NCI-H526 (cell line): ENCODE measurements around the gene PITPNM3.
"Not testable (repeated sequence)": the region's sequence is repeated elsewhere in the genome, so short reads cannot be mapped to it uniquely, and the experiment has no call there.

Experiments
- DNase-seq, 2 experiments: peaks; one replicate each; lab custom pipeline; 2025; lab: John Stamatoyannopoulos, UW

PITPNM3 gene

GRCh38 chr17:6501359-6501758 lies 55.0 kb downstream of the PITPNM3 start:
- peak in 1 of 2 experiments; percentile 35 for DNase-seq

- no peak for DNase-seq
Measured at GRCh38 chr17:6498901-6499540, 57.3 kb downstream of the PITPNM3 start.

GRCh38 chr17:6498356-6498755 lies 58.0 kb downstream of the PITPNM3 start:
- no peak for DNase-seq

- no peak for DNase-seq
Measured at GRCh38 chr17:6497496-6498221, 58.7 kb downstream of the PITPNM3 start.

DNA sequence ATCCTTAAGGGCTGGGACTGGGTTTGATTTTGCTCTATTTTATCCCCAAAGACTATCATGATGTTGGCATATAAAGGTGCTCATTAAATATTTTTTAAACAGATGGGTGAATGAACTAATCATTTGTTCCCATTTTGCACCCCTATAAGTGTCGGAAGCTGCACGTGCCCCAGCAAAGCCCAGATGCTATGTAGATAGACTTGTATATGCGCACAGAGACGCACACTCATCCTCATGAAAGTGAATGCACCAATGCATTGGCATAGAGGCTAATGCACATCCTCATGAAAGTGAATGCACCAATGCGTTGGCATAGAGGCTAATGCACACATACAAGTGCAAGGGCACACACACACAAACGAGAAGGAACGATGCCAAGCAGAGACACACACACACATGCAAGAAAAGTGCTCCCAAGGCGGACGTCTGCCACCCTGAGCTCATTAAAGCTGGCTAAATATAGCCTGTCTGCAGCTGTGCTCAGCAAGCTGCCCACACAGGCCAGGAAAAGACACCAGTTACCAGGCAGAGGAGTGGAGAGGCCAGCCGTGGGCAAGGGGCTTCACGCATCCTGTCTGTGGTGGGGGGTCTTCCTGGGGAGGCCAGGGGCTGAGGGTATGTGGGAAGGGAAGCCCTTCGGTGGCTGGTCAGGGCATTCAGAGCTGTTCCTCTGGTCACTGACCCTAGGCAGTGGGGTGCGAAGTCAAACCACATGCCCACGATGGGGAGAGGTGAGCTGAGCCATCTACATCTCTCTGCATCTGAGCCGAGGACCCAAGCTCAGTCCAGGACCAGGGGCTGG lies 59.5 kb downstream of the PITPNM3 start:
- DNase-seq, result peak in 1 of 2 experiments; percentile 38

DNA sequence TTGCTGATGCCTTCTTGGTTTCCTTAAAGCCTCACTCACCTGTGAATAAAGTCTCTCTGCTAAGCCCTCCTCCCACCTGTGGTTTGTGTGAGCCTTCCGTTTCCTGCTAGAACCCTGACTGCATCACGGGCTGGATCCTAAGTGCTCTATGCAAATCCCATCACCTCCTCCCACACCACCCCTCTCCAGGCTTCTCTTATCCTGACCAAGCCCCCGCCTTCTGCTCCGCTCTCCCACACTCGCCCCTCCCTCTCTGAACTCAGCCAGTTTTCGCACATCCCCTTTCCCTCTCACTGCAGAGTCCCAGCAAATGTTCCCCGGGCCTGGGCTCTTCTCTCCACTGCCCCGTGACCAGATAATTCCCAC lies 60.3 kb downstream of the PITPNM3 start:
- DNase-seq, result peak; percentile 89 to 91

GRCh38 chr17:6495450-6496115 lies 60.8 kb downstream of the PITPNM3 start:
- DNase-seq, result peak in 1 of 2 experiments; percentile 62

DNA sequence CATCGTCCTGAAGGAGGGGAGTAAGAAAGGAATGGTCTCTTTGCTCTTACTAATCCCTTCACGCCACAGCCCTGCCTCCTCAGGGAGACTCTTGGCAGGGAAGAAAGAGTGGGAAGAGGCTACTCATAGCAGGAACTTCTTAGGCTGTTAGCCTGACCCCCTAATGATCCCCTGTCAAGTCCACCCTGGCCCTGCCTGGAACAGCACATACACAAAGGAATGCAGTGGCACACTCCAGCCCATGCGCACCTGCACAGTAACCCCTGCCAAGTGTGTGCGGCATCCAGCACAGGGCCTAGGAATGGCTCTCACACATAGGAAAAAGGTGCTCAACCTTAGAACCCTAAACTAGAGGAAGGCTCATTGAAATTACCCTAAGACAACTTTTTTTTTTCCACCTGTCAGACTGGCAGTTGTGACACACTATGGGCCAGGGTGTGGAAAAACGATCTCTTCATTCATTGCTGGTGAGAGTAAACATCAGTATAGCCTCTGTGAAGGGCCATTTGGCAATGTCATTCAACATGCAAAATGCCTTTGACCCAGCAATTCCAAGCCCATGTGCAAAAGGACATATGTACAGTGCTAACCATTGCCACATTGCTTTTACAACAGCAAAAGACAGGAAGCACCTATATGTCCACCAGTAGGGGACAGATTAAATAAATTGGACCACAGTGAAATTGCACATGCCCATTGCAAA lies 62.0 kb downstream of the PITPNM3 start:
- peak; percentile 27 to 59 for DNase-seq

DNA sequence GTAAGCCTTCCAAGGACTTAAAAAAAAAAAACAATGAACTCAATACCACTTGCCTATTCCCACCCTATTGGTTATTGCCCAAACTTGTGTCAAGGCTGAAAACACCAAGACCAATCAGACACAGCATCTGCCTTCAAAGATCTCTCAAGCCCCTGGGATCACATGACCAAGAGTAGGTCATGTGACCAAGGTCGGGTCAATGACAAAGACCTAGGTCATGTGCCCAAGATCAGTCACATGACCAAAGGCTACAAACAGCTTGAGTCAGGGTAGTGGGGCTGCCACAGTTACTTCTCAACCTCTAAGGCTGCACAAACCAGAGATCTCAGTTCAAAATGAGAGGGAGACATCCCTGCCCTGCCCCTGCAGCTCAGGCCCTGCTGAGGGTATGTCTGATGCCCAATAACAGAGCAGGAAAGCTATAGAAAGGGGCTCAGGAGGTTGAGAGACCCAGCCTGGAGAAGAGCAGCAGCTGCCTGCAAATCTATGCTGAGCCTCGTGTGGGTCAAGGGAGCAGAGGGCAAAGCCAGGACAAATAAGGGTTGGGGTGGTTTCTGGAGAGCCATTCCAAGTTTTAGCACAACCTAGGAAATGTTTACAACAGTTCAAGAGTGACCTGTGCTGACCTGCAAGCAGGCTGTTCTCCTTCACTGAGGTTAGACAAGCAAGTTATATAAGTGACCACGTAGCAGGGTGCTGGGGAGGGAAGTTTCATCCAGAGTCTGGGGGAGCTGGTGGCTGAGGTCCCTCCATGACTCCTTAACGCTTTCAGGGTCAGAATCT lies 63.3 kb downstream of the PITPNM3 start:
- no peak for DNase-seq

DNA sequence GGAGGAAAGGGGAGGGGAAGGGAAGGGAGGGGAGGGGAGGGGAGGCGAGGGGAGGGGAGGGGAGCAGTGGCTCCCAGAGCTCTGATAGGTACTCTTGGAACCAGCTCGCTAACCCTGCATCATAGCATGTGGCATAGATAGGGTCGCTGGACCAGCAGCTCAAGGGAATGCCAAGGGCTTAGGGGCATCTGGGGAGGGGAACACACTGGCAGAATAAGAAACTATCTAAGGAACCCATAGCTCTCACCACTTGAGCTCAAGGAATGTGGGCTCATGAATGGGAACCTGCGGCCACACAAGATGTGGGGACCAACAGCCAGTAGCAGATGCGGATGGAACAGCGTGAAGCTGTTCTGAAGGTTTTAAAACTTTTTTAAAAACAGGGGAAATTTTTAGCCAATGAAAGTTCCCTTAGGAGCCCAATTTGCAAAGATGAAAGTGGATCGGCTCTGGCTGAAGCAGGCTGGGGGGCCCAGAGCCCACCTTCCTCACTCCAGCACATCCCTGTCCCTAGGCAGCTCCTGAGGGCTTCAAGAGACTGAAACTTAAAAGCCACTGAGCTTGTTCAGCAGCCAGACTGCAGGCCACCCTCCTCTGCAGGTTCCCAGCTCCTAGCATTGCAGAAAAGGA lies 65.2 kb downstream of the PITPNM3 start:
- DNase-seq, result no peak

- no peak for DNase-seq
Measured at GRCh38 chr17:6489016-6489550, 67.3 kb downstream of the PITPNM3 start.

DNA sequence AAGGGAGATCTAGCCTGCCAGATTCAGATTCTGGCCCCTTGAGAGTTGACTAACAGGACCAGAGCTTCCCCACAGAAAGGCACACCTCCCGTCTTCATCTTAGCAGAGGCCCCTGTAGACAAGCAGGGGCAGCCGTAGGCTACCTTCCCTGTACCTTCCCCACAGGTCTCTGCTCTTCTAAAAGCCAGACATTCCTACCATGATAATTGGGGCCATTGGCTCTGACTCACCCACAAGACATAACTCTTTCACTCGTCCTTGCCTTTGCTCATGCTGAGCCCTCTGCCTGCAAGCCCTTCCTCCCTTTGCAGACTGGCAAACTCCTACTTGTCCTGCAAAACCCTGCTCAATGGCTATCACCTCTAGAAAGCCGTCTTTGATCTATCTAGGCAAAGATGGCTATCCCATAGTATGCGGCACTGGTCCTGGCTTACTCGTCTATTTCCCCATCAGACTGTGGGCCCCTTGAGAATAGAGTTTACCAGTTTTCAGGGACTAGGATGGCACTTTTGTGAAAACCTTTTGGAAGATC lies 68.3 kb downstream of the PITPNM3 start:
- DNase-seq, result no peak

DNA sequence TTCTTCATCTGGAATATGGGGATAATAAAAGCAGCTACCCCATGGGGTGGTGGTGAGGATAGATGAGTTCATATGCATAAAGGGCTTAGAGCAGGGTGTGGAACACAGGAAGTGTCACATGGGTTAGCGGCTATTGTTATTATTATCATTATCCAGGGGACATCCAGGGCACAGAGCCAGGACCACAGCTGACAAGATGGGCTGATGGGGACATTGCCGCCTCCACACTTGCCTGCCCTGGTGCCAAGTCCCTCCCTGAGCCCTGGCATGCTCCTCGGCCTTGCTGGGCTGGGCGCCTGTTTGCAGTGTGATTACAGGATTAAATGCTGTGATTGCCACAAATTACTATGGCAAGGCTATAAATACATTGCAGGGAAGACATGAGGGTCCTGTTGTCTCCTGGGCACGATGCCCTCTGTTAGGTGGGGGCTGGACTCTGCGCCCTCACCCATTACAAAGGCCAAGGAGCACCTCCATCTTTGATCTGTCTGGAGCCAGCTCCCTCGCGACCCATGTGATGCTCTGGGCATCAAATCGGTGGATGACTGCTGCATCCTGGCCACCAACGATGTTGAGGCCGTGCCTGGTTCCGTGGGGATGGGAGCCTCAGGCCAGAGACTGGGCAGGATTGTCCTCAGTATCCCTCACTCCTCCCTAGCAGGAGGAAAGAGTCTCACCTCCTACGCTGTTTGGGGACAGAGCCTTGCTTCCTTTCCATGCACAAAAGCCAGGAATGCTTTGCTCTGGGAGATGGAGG lies 68.9 kb downstream of the PITPNM3 start:
- no peak for DNase-seq

- DNase-seq, result no peak
Measured at GRCh38 chr17:6485646-6486412, 70.5 kb downstream of the PITPNM3 start.

DNA sequence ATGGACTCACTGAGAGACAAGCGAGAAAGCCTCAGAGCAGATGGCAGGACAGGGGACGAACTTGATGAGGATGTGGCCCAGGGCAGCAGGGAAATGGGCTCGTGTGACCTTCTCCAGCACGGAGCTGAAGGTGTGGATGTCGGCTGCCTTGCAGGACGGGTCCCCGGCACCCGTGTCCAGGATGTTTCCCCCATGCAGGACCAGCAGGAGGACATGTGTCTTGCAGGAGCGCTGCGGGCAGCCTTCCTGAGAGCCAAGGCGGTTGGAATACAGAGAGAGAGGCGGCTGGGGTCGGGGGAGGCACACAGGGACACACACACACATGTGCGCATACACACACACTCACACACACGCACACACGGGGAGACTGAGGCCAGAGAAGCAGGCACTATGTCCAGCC lies 72.8 kb downstream of the PITPNM3 start:
- no peak for DNase-seq

- not testable (repeated sequence) for DNase-seq
Measured at GRCh38 chr17:6482796-6483195, 73.6 kb downstream of the PITPNM3 start.

GRCh38 chr17:6482105-6482455 lies 74.3 kb downstream of the PITPNM3 start:
- no peak for DNase-seq

DNA sequence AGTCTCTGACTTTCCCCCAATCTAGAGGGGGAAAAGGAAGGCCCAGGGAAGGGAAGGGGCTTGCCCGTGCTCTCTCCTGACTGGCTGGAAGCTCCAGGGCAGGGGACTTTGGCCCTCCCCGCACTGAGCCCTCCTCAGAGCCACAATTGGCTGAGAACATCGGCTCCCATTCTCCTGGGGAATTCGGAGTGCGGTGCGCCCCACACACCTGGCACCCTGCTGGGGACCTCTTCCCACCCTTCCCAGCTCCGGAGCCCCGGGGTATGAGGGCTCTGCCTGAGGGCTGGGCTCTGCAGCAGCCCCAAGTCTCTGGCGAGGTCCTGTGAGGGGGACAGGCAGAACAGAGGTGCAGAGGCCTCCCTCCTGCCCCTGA lies 76.1 kb downstream of the PITPNM3 start:
- DNase-seq, result no peak
